ENCODE data around the gene DENND5B.

GRCh38 chr12:31603546-31604009 lies 12.6 kb upstream of the DENND5B start:
- TF ChIP-seq POLR2AphosphoS5 (IDR thresholded peaks at IDR 0.05; ENCODE audit: low read depth): no peak
- no peak for TF ChIP-seq CTCF (IDR thresholded peaks at IDR 0.05; ENCODE audit: insufficient read depth, low read length)
- TF ChIP-seq SPI1 (IDR thresholded peaks at IDR 0.05; ENCODE audit: borderline replicate concordance, low read depth): no peak
